Measurements from ENCODE around the gene PLTP. TPM values are rescaled to one million over a fixed set of nuclear protein-coding genes. Genes with fewer than 3 reads are reported as not detected.

PLTP gene
- total and polyA plus RNA-seq, 2 of the 13 experiments (the other 11 are each of a cell fraction or from before 2014, with no cell fraction given) = 16.9 to 28.6 TPM

DNA sequence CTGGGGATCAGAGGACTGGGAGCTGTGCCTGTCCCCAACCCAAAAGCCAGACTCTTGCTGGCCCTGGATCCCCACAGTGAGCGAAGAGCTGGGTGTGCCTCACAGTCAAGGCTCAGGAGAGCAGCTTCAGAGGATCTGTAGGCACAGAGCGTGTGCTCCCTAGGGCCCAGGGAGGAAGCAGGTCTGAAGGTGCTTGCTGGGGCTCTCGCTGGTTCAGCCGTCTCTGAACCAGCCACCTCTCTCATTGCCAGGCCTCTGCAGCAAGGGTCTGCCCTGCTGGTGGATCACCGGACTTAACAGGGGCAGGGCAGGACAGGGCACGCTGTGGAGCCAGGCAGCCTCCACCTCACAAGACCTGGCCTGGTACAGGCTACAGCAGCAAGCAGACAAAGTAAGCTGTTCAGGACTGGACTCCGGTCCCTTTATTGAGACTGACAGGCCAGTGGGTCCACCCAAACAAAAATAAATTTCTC is 36.3 kb upstream of the PLTP start (continued):
- TF ChIP-seq, protein P1, sequence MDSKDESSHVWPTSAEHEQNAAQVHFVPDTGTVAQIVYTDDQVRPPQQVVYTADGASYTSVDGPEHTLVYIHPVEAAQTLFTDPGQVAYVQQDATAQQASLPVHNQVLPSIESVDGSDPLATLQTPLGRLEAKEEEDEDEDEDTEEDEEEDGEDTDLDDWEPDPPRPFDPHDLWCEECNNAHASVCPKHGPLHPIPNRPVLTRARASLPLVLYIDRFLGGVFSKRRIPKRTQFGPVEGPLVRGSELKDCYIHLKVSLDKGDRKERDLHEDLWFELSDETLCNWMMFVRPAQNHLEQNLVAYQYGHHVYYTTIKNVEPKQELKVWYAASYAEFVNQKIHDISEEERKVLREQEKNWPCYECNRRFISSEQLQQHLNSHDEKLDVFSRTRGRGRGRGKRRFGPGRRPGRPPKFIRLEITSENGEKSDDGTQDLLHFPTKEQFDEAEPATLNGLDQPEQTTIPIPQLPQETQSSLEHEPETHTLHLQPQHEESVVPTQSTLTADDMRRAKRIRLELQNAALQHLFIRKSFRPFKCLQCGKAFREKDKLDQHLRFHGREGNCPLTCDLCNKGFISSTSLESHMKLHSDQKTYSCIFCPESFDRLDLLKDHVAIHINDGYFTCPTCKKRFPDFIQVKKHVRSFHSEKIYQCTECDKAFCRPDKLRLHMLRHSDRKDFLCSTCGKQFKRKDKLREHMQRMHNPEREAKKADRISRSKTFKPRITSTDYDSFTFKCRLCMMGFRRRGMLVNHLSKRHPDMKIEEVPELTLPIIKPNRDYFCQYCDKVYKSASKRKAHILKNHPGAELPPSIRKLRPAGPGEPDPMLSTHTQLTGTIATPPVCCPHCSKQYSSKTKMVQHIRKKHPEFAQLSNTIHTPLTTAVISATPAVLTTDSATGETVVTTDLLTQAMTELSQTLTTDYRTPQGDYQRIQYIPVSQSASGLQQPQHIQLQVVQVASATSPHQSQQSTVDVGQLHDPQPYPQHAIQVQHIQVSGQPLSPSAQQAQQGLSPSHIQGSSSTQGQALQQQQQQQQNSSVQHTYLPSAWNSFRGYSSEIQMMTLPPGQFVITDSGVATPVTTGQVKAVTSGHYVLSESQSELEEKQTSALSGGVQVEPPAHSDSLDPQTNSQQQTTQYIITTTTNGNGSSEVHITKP (CRISPR knock-in tag; IDR thresholded peaks at IDR 0.05; ENCODE audit: low read depth) = no peak
- TF ChIP-seq ZNF891 (CRISPR knock-in tag; IDR thresholded peaks at IDR 0.05) (peak; percentile 78; the same call in 1 of the 2 replicates), ZBTB7B (CRISPR knock-in tag; IDR thresholded peaks at IDR 0.05) (no peak), CEBPG (CRISPR knock-in tag; IDR thresholded peaks at IDR 0.05) (no peak), ZFY (CRISPR knock-in tag; IDR thresholded peaks at IDR 0.05) (no peak; the same call in 1 of the 2 replicates), NRL (CRISPR knock-in tag; IDR thresholded peaks at IDR 0.05; ENCODE audit: borderline replicate concordance) (no peak), TEAD2 (CRISPR knock-in tag; IDR thresholded peaks at IDR 0.05) (no peak), PRMT3 (CRISPR knock-in tag; IDR thresholded peaks at IDR 0.05; ENCODE audit: borderline replicate concordance, low read depth) (0 out of 2 replicates have a peak, but pooled peaks have one; percentile 64), SRY (CRISPR knock-in tag; IDR thresholded peaks at IDR 0.05) (peak; percentile 36; the same call in 1 of the 2 replicates), SUZ12 (IDR thresholded peaks at IDR 0.05; ENCODE audit: low read depth, low read length) (no peak)
- TF ChIP-seq, protein P2, sequence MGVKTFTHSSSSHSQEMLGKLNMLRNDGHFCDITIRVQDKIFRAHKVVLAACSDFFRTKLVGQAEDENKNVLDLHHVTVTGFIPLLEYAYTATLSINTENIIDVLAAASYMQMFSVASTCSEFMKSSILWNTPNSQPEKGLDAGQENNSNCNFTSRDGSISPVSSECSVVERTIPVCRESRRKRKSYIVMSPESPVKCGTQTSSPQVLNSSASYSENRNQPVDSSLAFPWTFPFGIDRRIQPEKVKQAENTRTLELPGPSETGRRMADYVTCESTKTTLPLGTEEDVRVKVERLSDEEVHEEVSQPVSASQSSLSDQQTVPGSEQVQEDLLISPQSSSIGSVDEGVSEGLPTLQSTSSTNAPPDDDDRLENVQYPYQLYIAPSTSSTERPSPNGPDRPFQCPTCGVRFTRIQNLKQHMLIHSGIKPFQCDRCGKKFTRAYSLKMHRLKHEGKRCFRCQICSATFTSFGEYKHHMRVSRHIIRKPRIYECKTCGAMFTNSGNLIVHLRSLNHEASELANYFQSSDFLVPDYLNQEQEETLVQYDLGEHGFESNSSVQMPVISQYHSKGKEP (CRISPR knock-in tag; IDR thresholded peaks at IDR 0.05) = no peak
- TF ChIP-seq, protein P3, sequence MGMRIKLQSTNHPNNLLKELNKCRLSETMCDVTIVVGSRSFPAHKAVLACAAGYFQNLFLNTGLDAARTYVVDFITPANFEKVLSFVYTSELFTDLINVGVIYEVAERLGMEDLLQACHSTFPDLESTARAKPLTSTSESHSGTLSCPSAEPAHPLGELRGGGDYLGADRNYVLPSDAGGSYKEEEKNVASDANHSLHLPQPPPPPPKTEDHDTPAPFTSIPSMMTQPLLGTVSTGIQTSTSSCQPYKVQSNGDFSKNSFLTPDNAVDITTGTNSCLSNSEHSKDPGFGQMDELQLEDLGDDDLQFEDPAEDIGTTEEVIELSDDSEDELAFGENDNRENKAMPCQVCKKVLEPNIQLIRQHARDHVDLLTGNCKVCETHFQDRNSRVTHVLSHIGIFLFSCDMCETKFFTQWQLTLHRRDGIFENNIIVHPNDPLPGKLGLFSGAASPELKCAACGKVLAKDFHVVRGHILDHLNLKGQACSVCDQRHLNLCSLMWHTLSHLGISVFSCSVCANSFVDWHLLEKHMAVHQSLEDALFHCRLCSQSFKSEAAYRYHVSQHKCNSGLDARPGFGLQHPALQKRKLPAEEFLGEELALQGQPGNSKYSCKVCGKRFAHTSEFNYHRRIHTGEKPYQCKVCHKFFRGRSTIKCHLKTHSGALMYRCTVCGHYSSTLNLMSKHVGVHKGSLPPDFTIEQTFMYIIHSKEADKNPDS (CRISPR knock-in tag; IDR thresholded peaks at IDR 0.05) = no peak
- TF ChIP-seq, protein P4, sequence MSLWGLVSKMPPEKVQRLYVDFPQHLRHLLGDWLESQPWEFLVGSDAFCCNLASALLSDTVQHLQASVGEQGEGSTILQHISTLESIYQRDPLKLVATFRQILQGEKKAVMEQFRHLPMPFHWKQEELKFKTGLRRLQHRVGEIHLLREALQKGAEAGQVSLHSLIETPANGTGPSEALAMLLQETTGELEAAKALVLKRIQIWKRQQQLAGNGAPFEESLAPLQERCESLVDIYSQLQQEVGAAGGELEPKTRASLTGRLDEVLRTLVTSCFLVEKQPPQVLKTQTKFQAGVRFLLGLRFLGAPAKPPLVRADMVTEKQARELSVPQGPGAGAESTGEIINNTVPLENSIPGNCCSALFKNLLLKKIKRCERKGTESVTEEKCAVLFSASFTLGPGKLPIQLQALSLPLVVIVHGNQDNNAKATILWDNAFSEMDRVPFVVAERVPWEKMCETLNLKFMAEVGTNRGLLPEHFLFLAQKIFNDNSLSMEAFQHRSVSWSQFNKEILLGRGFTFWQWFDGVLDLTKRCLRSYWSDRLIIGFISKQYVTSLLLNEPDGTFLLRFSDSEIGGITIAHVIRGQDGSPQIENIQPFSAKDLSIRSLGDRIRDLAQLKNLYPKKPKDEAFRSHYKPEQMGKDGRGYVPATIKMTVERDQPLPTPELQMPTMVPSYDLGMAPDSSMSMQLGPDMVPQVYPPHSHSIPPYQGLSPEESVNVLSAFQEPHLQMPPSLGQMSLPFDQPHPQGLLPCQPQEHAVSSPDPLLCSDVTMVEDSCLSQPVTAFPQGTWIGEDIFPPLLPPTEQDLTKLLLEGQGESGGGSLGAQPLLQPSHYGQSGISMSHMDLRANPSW (CRISPR knock-in tag; IDR thresholded peaks at IDR 0.05; ENCODE audit: borderline replicate concordance) = no peak
- TF ChIP-seq, protein P5, sequence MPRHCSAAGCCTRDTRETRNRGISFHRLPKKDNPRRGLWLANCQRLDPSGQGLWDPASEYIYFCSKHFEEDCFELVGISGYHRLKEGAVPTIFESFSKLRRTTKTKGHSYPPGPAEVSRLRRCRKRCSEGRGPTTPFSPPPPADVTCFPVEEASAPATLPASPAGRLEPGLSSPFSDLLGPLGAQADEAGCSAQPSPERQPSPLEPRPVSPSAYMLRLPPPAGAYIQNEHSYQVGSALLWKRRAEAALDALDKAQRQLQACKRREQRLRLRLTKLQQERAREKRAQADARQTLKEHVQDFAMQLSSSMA (CRISPR knock-in tag; IDR thresholded peaks at IDR 0.05) = 0 out of 2 replicates have a peak, but pooled peaks have one; percentile 61
- TF ChIP-seq, protein P6, sequence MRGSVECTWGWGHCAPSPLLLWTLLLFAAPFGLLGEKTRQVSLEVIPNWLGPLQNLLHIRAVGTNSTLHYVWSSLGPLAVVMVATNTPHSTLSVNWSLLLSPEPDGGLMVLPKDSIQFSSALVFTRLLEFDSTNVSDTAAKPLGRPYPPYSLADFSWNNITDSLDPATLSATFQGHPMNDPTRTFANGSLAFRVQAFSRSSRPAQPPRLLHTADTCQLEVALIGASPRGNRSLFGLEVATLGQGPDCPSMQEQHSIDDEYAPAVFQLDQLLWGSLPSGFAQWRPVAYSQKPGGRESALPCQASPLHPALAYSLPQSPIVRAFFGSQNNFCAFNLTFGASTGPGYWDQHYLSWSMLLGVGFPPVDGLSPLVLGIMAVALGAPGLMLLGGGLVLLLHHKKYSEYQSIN (CRISPR knock-in tag; IDR thresholded peaks at IDR 0.05; ENCODE audit: borderline replicate concordance) = no peak
- TF ChIP-seq, protein P7, sequence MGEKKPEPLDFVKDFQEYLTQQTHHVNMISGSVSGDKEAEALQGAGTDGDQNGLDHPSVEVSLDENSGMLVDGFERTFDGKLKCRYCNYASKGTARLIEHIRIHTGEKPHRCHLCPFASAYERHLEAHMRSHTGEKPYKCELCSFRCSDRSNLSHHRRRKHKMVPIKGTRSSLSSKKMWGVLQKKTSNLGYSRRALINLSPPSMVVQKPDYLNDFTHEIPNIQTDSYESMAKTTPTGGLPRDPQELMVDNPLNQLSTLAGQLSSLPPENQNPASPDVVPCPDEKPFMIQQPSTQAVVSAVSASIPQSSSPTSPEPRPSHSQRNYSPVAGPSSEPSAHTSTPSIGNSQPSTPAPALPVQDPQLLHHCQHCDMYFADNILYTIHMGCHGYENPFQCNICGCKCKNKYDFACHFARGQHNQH (CRISPR knock-in tag; IDR thresholded peaks at IDR 0.05) = no peak

All from HepG2 (cell line).